Measurements from ENCODE around the gene ZNF268. TPM values are rescaled to one million over a fixed set of nuclear protein-coding genes. Genes with fewer than 3 reads are reported as not detected.

Gene ZNF268
- total RNA-seq, 2 donors from 2014 or later, result 26.4 to 39.5 TPM

DNA sequence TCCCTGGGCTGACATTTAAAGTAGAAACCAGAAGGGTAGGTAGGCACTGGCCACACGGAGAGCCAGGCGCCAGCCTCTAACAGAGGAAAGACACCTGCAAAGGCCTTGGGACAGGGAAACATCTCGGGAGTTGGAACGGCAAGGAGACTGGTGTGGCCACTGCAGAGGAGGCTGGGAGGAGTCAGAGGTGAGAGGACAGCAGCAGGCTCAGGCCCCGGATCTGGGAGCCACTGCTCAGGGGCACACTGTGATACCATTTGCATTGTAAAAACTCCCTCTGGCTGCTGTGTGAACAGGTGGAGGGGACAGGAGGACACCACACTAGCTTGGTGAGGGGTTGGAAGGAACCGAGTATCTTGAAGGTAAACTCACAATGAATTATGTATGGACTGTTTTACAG is 51.7 kb downstream of the ZNF268 start:
- no peaks in the 10 kb centered on the region for H3K4me1 Mint-ChIP-seq
- H3K36me3 Mint-ChIP-seq (ENCODE audit: low read depth), result peaks cover 5% of the 10 kb centered on the region
- H3K27ac Mint-ChIP-seq, result no peak overlapping the region
- H3K9me3 Mint-ChIP-seq, result peaks cover 79% of the 10 kb centered on the region
- no peak for DNase-seq
- Histone ChIP-seq H3K9ac (ENCODE audit: extremely low read depth, low read length, poor library complexity, severe bottlenecking) (no peak overlapping the region), H3K9me3 (ENCODE audit: control insufficient read depth, low read length) (peaks cover 66% of the 10 kb centered on the region), H3K4me3 (ENCODE audit: low read length) (no peak overlapping the region), H3K27me3 (ENCODE audit: control insufficient read depth, insufficient read depth, low read length, poor library complexity, severe bottlenecking) (no peaks in the 10 kb centered on the region), H3K36me3 (ENCODE audit: control insufficient read depth, insufficient read depth, low read length) (no peaks in the 10 kb centered on the region), H3K4me1 (ENCODE audit: control insufficient read depth, insufficient read depth, low read length) (no peaks in the 10 kb centered on the region), H3K27ac (ENCODE audit: low read depth, low read length) (no peak overlapping the region)
- no peak overlapping the region for H3K4me3 Mint-ChIP-seq
- TF ChIP-seq, protein P1, sequence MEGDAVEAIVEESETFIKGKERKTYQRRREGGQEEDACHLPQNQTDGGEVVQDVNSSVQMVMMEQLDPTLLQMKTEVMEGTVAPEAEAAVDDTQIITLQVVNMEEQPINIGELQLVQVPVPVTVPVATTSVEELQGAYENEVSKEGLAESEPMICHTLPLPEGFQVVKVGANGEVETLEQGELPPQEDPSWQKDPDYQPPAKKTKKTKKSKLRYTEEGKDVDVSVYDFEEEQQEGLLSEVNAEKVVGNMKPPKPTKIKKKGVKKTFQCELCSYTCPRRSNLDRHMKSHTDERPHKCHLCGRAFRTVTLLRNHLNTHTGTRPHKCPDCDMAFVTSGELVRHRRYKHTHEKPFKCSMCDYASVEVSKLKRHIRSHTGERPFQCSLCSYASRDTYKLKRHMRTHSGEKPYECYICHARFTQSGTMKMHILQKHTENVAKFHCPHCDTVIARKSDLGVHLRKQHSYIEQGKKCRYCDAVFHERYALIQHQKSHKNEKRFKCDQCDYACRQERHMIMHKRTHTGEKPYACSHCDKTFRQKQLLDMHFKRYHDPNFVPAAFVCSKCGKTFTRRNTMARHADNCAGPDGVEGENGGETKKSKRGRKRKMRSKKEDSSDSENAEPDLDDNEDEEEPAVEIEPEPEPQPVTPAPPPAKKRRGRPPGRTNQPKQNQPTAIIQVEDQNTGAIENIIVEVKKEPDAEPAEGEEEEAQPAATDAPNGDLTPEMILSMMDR (conservative IDR thresholded peaks at IDR 0.05), result no peak
- WGBS, 2 experiments (ENCODE audit: insufficient coverage in 1 of 2, insufficient read length in 1 of 2), result 76 to 93% methylated on average over 6 of the region's 6 CpGs
- H3K27me3 Mint-ChIP-seq (ENCODE audit: insufficient read depth), result peaks cover 4% of the 10 kb centered on the region

DNA sequence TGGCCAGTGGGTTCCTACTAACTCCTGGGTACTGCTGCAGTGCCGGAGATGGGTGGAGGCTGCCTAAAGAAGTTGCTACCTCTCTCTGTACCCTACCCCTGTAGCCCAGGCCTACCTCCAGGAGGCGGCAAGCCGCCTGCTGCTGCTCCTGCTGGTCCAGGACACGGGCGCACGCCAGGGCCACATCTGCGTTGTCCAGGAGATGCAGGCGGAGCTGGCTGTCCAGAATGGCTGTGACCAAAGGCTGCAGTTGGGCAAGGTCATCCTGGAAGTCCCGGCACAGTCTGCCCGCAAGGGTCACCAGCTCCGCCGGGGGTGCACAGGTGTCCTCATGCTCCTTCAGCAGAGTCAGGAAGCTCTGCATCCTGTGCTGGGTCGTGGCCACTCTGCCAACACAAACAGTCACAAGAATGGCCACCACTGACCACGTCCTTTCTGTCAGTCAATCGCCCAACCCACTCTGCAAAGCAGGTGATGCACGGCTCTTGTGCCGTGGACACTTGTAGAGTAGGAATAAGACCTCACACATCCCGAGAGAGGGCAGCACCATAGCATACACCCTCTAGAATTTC is 52.8 kb downstream of the ZNF268 start:
- H3K36me3 ChIP-seq (ENCODE audit: control insufficient read depth, insufficient read depth, low read length), result no peaks in the 10 kb centered on the region
- H3K4me3 ChIP-seq (ENCODE audit: low read length), result no peak overlapping the region
- TF ChIP-seq, protein P1 (conservative IDR thresholded peaks at IDR 0.05), result no peak
- H3K27ac Mint-ChIP-seq, result no peak overlapping the region
- no peak overlapping the region for H3K27ac ChIP-seq (ENCODE audit: low read depth, low read length)
- WGBS, 2 experiments (ENCODE audit: insufficient coverage in 1 of 2, insufficient read length in 1 of 2), result 78 to 80% methylated on average over 12 to 18 of the region's 18 CpGs
- H3K9me3 ChIP-seq (ENCODE audit: control insufficient read depth, low read length), result peaks cover 55% of the 10 kb centered on the region
- DNase-seq, result no peak
- H3K9ac ChIP-seq (ENCODE audit: extremely low read depth, low read length, poor library complexity, severe bottlenecking), result no peak overlapping the region
- no peaks in the 10 kb centered on the region for H3K27me3 ChIP-seq (ENCODE audit: control insufficient read depth, insufficient read depth, low read length, poor library complexity, severe bottlenecking)
- peaks cover 4% of the 10 kb centered on the region for H3K27me3 Mint-ChIP-seq (ENCODE audit: insufficient read depth)
- H3K36me3 Mint-ChIP-seq (ENCODE audit: low read depth), result peaks cover 3% of the 10 kb centered on the region
- no peaks in the 10 kb centered on the region for H3K4me1 ChIP-seq (ENCODE audit: control insufficient read depth, insufficient read depth, low read length)
- peaks cover 78% of the 10 kb centered on the region for H3K9me3 Mint-ChIP-seq
- H3K4me1 Mint-ChIP-seq, result no peaks in the 10 kb centered on the region
- H3K4me3 Mint-ChIP-seq, result no peak overlapping the region

DNA sequence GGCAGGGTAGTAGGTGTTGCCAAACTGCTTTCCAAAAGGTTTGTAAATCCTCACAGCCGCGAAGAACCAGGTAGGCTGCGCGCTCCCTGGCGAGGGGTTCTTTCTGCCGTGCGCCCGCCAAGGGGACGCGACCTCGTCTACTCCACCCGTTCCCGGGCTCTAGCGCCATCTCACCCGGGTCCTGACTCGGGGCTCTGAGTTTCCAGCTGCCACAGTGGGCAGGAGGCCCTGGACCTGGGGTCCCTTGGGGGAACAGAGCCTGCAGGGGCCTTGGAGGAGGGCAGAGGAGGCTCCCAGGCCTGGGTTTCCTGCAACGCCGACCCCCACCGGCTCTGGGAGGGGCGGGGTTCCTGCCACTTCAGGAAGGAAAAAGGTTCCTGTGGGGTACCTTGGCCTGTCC is 53.7 kb downstream of the ZNF268 start:
- H3K36me3 Mint-ChIP-seq (ENCODE audit: low read depth), result peaks cover 3% of the 10 kb centered on the region
- Histone ChIP-seq H3K27me3 (ENCODE audit: control insufficient read depth, insufficient read depth, low read length, poor library complexity, severe bottlenecking) (no peaks in the 10 kb centered on the region), H3K9ac (ENCODE audit: extremely low read depth, low read length, poor library complexity, severe bottlenecking) (no peak overlapping the region), H3K4me1 (ENCODE audit: control insufficient read depth, insufficient read depth, low read length) (no peaks in the 10 kb centered on the region), H3K36me3 (ENCODE audit: control insufficient read depth, insufficient read depth, low read length) (no peaks in the 10 kb centered on the region), H3K27ac (ENCODE audit: low read depth, low read length) (no peak overlapping the region), H3K4me3 (ENCODE audit: low read length) (no peak overlapping the region), H3K9me3 (ENCODE audit: control insufficient read depth, low read length) (peaks cover 46% of the 10 kb centered on the region)
- peaks cover 4% of the 10 kb centered on the region for H3K27me3 Mint-ChIP-seq (ENCODE audit: insufficient read depth)
- H3K9me3 Mint-ChIP-seq, result peaks cover 78% of the 10 kb centered on the region
- H3K4me1 Mint-ChIP-seq, result no peaks in the 10 kb centered on the region
- H3K4me3 Mint-ChIP-seq, result no peak overlapping the region
- no peak overlapping the region for H3K27ac Mint-ChIP-seq
- DNase-seq, result no peak
- TF ChIP-seq, protein P1 (conservative IDR thresholded peaks at IDR 0.05), result no peak
- 86 to 89% methylated on average over 14 to 20 of the region's 20 CpGs for WGBS, 2 experiments (ENCODE audit: insufficient coverage in 1 of 2, insufficient read length in 1 of 2)

Data from endodermal cell (in vitro differentiated cells).